HCT116 (cell line): ENCODE results near the gene PSTPIP2. TPM values are rescaled to one million over a fixed set of nuclear protein-coding genes. Genes with fewer than 3 reads are reported as not detected.

Experiments
- ATAC-seq: fragments of 200-7000 bp; cut with Tn5 transposase; 2 replicates; pipeline ENCODE4 v1.9.1; 2020; ENCODE audit warnings: mild to moderate bottlenecking, moderate library complexity
- BruUV-seq: library from RNA; stranded (reverse); fragments of 400-500 nt; replicated peaks from 2 replicates; lab custom pipeline; 2021; lab: Mats Ljungman, UMichigan
- CTCF ChIA-PET: fragments of 300-600 bp; sonication (Branson Sonifier 250); formaldehyde crosslinking; loops from one replicate; lab custom pipeline; 2021; ENCODE audit warnings: antibody characterized with exemption; lab: Charles Lee
- POLR2A ChIA-PET: fragments of 300-600, 350-600 bp; sonication (Branson Sonifier 250); formaldehyde crosslinking; loops from one replicate; lab custom pipeline; 2021; ENCODE audit warnings: antibody characterized with exemption; lab: Charles Lee
- RAD21 ChIA-PET, 2 experiments: fragments of 300-600 bp; sonication (Branson Sonifier 250); formaldehyde crosslinking; loops; one replicate each; lab custom pipeline; 2023; ENCODE audit warnings: low total read pairs in 2 of 2; ENCODE audit not compliant: uncharacterized antibody in 2 of 2, unreplicated experiment in 2 of 2, low non-redundant PET in 1 of 2; lab: Charles Lee
- DNase-seq: peaks from one replicate; pipeline ENCODE4 v3.0.0-alpha.2; 2010; ENCODE audit warnings: low read depth, low spot score
- H2AFZ ChIP-seq: fragments of 200-600 bp; shearing (Covaris generic), sonication (generic); 2 replicates; pipeline ENCODE4 v1.6.1; 2017; ENCODE audit warnings: low read depth, mixed run types, mixed read lengths, antibody characterized with exemption, low read length; ENCODE audit not compliant: poor library complexity, severe bottlenecking
- H3K27ac ChIP-seq: 2 replicates; pipeline ENCODE4 v1.5.1; 2012; ENCODE audit warnings: low read depth, low read length
- H3K27me3 ChIP-seq: fragments of 200-600 bp; sonication (generic); 2 replicates; pipeline ENCODE4 v1.6.1; 2016; ENCODE audit warnings: mixed run types, low read length, mixed read lengths; ENCODE audit not compliant: insufficient read depth
- H3K36me3 ChIP-seq, 2 experiments: fragments of 200-500 bp in 1 of 2; fragments of 200-600 bp in 1 of 2; sonication (Bioruptor generic) in 1 of 2; sonication (generic) in 1 of 2; 2 replicates each; pipeline versions ENCODE4 v1.5.1 to v1.6.1; 2014 to 2016; ENCODE audit warnings: low read length in 2 of 2, inconsistent platforms in 1 of 2, mixed read lengths in 1 of 2, mixed run types in 1 of 2; ENCODE audit not compliant: insufficient read depth in 2 of 2, control insufficient read depth in 1 of 2
- H3K4me1 ChIP-seq, 2 experiments: fragments of 200-600 bp in 1 of 2; sonication (generic) in 1 of 2; 2 replicates each; pipeline versions ENCODE4 v1.5.1 to v1.6.1; 2012 to 2017; ENCODE audit warnings: low read length in 2 of 2, inconsistent platforms in 1 of 2, mild to moderate bottlenecking in 1 of 2, mixed read lengths in 1 of 2, mixed run types in 1 of 2, moderate library complexity in 1 of 2; ENCODE audit not compliant: insufficient read depth in 2 of 2, control insufficient read depth in 1 of 2
- H3K4me2 ChIP-seq: fragments of 200-600 bp; sonication (generic); 2 replicates; pipeline ENCODE4 v1.6.1; 2017; ENCODE audit warnings: mixed run types, low read length, mixed read lengths
- H3K4me3 ChIP-seq, 2 experiments: fragments of 200-600 bp in 1 of 2; sonication (generic) in 1 of 2; replicated peaks in 1 of 2; 2 replicates each; pipeline ENCODE4 v1.5.1; 2011 to 2016; ENCODE audit warnings: low read length in 2 of 2, control low read depth in 1 of 2, low read depth in 1 of 2, mild to moderate bottlenecking in 1 of 2, mixed read lengths in 1 of 2, mixed run types in 1 of 2
- H3K79me2 ChIP-seq: fragments of 200-600 bp; sonication (generic); 2 replicates; pipeline ENCODE4 v1.6.1; 2017; ENCODE audit warnings: mild to moderate bottlenecking, mixed run types, low read length, moderate library complexity, mixed read lengths; ENCODE audit not compliant: insufficient read depth
- H3K9ac ChIP-seq: fragments of 200-600 bp; sonication (generic); 2 replicates; pipeline ENCODE4 v1.6.1; 2016; ENCODE audit warnings: low read length, mixed read lengths
- H3K9me2 ChIP-seq: fragments of 200-600 bp; sonication (generic), shearing (Covaris generic); 2 replicates; pipeline ENCODE4 v1.6.1; 2017; ENCODE audit warnings: mixed run types, mild to moderate bottlenecking, moderate library complexity; ENCODE audit not compliant: insufficient read depth
- H3K9me3 ChIP-seq, 2 experiments: fragments of 200-500 bp in 1 of 2; fragments of 200-600 bp in 1 of 2; sonication (Bioruptor generic) in 1 of 2; sonication (generic) in 1 of 2; 2 replicates each; pipeline ENCODE4 v1.6.1; 2014 to 2017; ENCODE audit warnings: low read length in 2 of 2, mixed read lengths in 2 of 2, inconsistent platforms in 1 of 2, low read depth in 1 of 2, mild to moderate bottlenecking in 1 of 2, mixed run types in 1 of 2, moderate library complexity in 1 of 2; ENCODE audit not compliant: control insufficient read depth in 1 of 2, insufficient read depth in 1 of 2
- H4K20me1 ChIP-seq: fragments of 200-600 bp; sonication (generic), shearing (Covaris generic); 2 replicates; pipeline ENCODE4 v1.6.1; 2017; ENCODE audit warnings: mixed run types, mild to moderate bottlenecking, moderate library complexity; ENCODE audit not compliant: insufficient read depth
- ATF3 ChIP-seq: IDR thresholded peaks from 2 replicates; pipeline ENCODE4 v1.6.1; 2012
- CTCF ChIP-seq, 3 experiments: fragments of 200-600 bp in 1 of 3; sonication (generic) in 1 of 3; IDR thresholded peaks in 2 of 3; conservative IDR thresholded peaks in 1 of 3; 2 replicates each; pipeline ENCODE4 v1.5.1; 2012 to 2017; ENCODE audit warnings: low read depth in 2 of 3, low read length in 2 of 3, antibody characterized with exemption in 1 of 3, borderline replicate concordance in 1 of 3, control low read depth in 1 of 3, mild to moderate bottlenecking in 1 of 3, mixed read lengths in 1 of 3, mixed run types in 1 of 3, moderate library complexity in 1 of 3; ENCODE audit not compliant: insufficient read depth in 1 of 3
- FOSL1 ChIP-seq: IDR thresholded peaks from 2 replicates; pipeline ENCODE4 v1.6.1; 2012; ENCODE audit warnings: low read depth
- JUND ChIP-seq: IDR thresholded peaks from 2 replicates; pipeline ENCODE4 v1.6.1; 2012
- SIN3A ChIP-seq: IDR thresholded peaks from 2 replicates; pipeline ENCODE4 v1.6.1; 2012; ENCODE audit warnings: low read depth
- YY1 ChIP-seq: IDR thresholded peaks from 2 replicates; pipeline ENCODE4 v1.6.1; 2011; ENCODE audit warnings: low read length, low read depth, moderate library complexity, mild to moderate bottlenecking; ENCODE audit not compliant: insufficient replicate concordance; ENCODE audit errors: extremely low read depth
- ZBTB33 ChIP-seq: IDR thresholded peaks from 2 replicates; pipeline ENCODE4 v1.6.1; 2011; ENCODE audit warnings: mild to moderate bottlenecking, low read length, moderate library complexity; ENCODE audit not compliant: insufficient replicate concordance; ENCODE audit errors: extremely low read depth
- ZFX ChIP-seq: fragments of 450-650 bp; IDR thresholded peaks from 2 replicates; pipeline ENCODE4 v1.6.1; 2017
- intact Hi-C: fragments of 100-400 bp; cut with micrococcal nuclease; formaldehyde crosslinking; loops from 2 replicates; pipeline ENCODE4 v1.10.0; 2022
- total RNA-seq: library from RNA; stranded (reverse); gene quantifications from one replicate; pipeline ENCODE4 v1.2.1, GENCODE V29; 2021; ENCODE audit not compliant: unreplicated experiment

PSTPIP2 gene
- total RNA-seq, 1 experiment from 2014 or later = 20.0 TPM

- CTCF ChIA-PET = no interaction called here
- H3K4me1 ChIP-seq = peaks cover 10 to 46% of the 10 kb centered on the region in 2 experiments
- RAD21 ChIA-PET = no interaction called here
- peak overlapping the region; percentile 44 for H3K4me2 ChIP-seq
- H4K20me1 ChIP-seq = no peaks in the 10 kb centered on the region
- intact Hi-C loops = no loop called here
- DNase-seq (peak; percentile 7), ATAC-seq (peak; percentile 49; the same call in 1 of the 2 replicates)
- no peak overlapping the region for H2AFZ ChIP-seq
- H3K36me3 ChIP-seq = peaks cover 12 to 19% of the 10 kb centered on the region in 2 experiments
- POLR2A ChIA-PET = interaction anchor here (1.7 kb wide), 1 partner anchor 22 kb away, joined by 3 read pairs; no protein-coding TSS in a partner anchor
- H3K9me3 ChIP-seq = no peaks in the 10 kb centered on the region
- H3K9me2 ChIP-seq = no peaks in the 10 kb centered on the region
- TF ChIP-seq FOSL1 (peak; percentile 42; the same call in 1 of the 2 replicates), ZBTB33 (no peak)
- no peak overlapping the region for H3K4me3 ChIP-seq
- TSS peak; percentile 31 for BruUV-seq
- H3K79me2 ChIP-seq = no peaks in the 10 kb centered on the region
- peak overlapping the region; percentile 12 for H3K9ac ChIP-seq
- no peaks in the 10 kb centered on the region for H3K27me3 ChIP-seq
- H3K27ac ChIP-seq = peak overlapping the region; percentile 13; the same call in 1 of the 2 replicates
These were observed 117.8 kb downstream of the PSTPIP2 start for GRCh38 chr18:45954070-45954934.

GRCh38 chr18:45951016-45951714, 120.9 kb downstream of the PSTPIP2 start:
- POLR2A ChIA-PET = no interaction called here
- no peaks in the 10 kb centered on the region for H4K20me1 ChIP-seq
- peaks cover 17 to 23% of the 10 kb centered on the region in 2 experiments for H3K36me3 ChIP-seq
- H3K4me1 ChIP-seq = peaks cover 10 to 40% of the 10 kb centered on the region in 2 experiments
- H3K9ac ChIP-seq = no peak overlapping the region
- no peaks in the 10 kb centered on the region for H3K27me3 ChIP-seq
- no peaks in the 10 kb centered on the region for H3K79me2 ChIP-seq
- H3K9me3 ChIP-seq = no peaks in the 10 kb centered on the region
- no peak overlapping the region for H2AFZ ChIP-seq
- H3K27ac ChIP-seq = peak overlapping the region; percentile 28; the same call in 1 of the 2 replicates
- no peaks in the 10 kb centered on the region for H3K9me2 ChIP-seq
- CTCF ChIA-PET = no interaction called here
- RAD21 ChIA-PET = no interaction called here
- H3K4me2 ChIP-seq = peak overlapping the region; percentile 52
- intact Hi-C loops = no loop called here
- DNase-seq (peak; percentile 28), ATAC-seq (peak; percentile 70)
- H3K4me3 ChIP-seq = no peak overlapping the region
- no TSS peak for BruUV-seq
- TF ChIP-seq CTCF (IDR thresholded peaks at IDR 0.05 in 2 of 3, conservative IDR thresholded peaks at IDR 0.05 in 1 of 3; ENCODE audit: borderline replicate concordance in 1 of 3, insufficient read depth in 1 of 3, low read depth in 2 of 3, low read length in 2 of 3) (no peak), ZBTB33 (no peak), SIN3A (0 out of 2 replicates have a peak, but pooled peaks have one; percentile 28), ZFX (no peak), FOSL1 (peak; percentile 68), YY1 (no peak), JUND (peak; percentile 49), ATF3 (peak; percentile 41; the same call in 1 of the 2 replicates)
